Measurements from ENCODE around the gene GSTO1.

- TF ChIP-seq CTCF (optimal IDR thresholded peaks at IDR 0.05 in 1 of 3, IDR thresholded peaks at IDR 0.05 in 1 of 3, conservative IDR thresholded peaks at IDR 0.05 in 1 of 3; ENCODE audit: extremely low read depth in 1 of 3, insufficient read depth in 2 of 3, low read length in 3 of 3) (no peak), EZH2 (IDR thresholded peaks at IDR 0.05; ENCODE audit: low read length) (no peak)
Measured at GRCh38 chr10:104256335-104256961, 1.8 kb downstream of the GSTO1 start.
